ENCODE data around the gene HOXD8.

DNA sequence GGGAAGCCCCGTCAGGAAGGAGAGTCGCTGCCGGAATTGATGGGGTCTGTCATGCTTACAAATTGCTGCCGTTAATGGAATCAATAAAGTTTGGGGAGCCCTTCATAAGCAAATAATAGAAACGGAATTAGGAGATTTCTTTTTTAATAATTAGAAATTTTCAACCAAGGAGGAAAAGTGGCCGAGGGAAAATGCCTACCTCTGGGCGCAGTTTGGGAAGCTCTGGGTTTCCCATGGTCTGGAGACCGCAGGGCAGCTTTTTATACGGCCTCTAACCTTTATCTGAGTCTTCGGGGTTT is 47.0 kb upstream of the HOXD8 start:
- TF ChIP-seq, protein P1, sequence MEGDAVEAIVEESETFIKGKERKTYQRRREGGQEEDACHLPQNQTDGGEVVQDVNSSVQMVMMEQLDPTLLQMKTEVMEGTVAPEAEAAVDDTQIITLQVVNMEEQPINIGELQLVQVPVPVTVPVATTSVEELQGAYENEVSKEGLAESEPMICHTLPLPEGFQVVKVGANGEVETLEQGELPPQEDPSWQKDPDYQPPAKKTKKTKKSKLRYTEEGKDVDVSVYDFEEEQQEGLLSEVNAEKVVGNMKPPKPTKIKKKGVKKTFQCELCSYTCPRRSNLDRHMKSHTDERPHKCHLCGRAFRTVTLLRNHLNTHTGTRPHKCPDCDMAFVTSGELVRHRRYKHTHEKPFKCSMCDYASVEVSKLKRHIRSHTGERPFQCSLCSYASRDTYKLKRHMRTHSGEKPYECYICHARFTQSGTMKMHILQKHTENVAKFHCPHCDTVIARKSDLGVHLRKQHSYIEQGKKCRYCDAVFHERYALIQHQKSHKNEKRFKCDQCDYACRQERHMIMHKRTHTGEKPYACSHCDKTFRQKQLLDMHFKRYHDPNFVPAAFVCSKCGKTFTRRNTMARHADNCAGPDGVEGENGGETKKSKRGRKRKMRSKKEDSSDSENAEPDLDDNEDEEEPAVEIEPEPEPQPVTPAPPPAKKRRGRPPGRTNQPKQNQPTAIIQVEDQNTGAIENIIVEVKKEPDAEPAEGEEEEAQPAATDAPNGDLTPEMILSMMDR (conservative IDR thresholded peaks at IDR 0.05): no peak
- no peak for TF ChIP-seq EZH2 (IDR thresholded peaks at IDR 0.05; ENCODE audit: low read depth)
